Measurements from ENCODE around the gene DDX47.

DNA sequence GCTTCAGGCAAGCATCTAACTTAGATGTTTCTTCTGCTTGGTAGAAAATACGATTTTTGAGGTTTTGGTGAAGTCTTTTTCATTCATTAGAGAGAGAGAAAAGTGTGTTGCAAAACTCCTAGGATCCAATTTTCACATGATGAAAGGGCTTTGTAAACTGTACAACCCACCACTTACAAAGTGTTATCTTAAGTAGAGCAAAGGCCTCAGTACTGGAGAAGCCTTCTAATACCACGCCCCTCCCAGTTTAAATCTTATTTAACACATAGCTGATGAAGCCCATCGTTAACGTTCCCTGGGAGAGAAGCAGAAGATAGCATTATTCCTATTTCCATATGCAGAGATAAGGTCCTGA is 26.8 kb upstream of the DDX47 start:
- no peak for TF ChIP-seq CTCF (IDR thresholded peaks at IDR 0.05)
- TF ChIP-seq POLR2A (IDR thresholded peaks at IDR 0.05) = no peak
